Measurements from ENCODE around the gene GRB2. TPM values are rescaled to one million over a fixed set of nuclear protein-coding genes. Genes with fewer than 3 reads are reported as not detected.

Gene GRB2
- polyA plus RNA-seq, 3 donors = 164 to 338 (median 262) TPM

GRCh38 chr17:75288770-75289114 lies 116.7 kb downstream of the GRB2 start:
- intact Hi-C loops (cut with micrococcal nuclease) = loop anchor here in 1 of 2 donors (2.0 to 5.0 kb wide), 2 partner anchors 104 to 124 kb away; no protein-coding TSS in a partner anchor
- peak overlapping the region; percentile 98 to 100 for H3K27ac ChIP-seq (ENCODE audit: low read depth in 1 of 2, low read length in 2 of 2)
- H4K20me1 ChIP-seq (ENCODE audit: insufficient read depth, low read length) = peaks cover 17% of the 10 kb centered on the region
- peaks cover 38% of the 10 kb centered on the region for H3K4me1 Mint-ChIP-seq
- H3K36me3 Mint-ChIP-seq = peaks cover 12 to 22% of the 10 kb centered on the region in 2 donors
- peak overlapping the region; percentile 87 for H2AFZ ChIP-seq (ENCODE audit: insufficient read depth, low read depth, low read length, poor library complexity, severe bottlenecking)
- H3K4me1 ChIP-seq (ENCODE audit: control insufficient read depth in 1 of 2, insufficient read depth in 2 of 2, low read length in 2 of 2) = peaks cover 39 to 42% of the 10 kb centered on the region in 2 donors
- H3K4me3 ChIP-seq (replicated peaks in 1 of 3; ENCODE audit: low read depth in 2 of 3, low read length in 3 of 3) = peak overlapping the region; percentile 52 to 96 (median 92)
- peak overlapping the region; percentile 97 for H3K9ac ChIP-seq (ENCODE audit: insufficient read depth, low read length, poor library complexity, severe bottlenecking)
- peak overlapping the region; percentile 100 for H3K27ac Mint-ChIP-seq
- H3K27me3 ChIP-seq (ENCODE audit: control insufficient read depth in 2 of 2, insufficient read depth in 2 of 2, low read length in 2 of 2) = no peaks in the 10 kb centered on the region
- peaks cover 61% of the 10 kb centered on the region for H3K79me2 ChIP-seq (ENCODE audit: insufficient read depth, low read length)
- H3K9me3 Mint-ChIP-seq = no peaks in the 10 kb centered on the region
- 0% methylated on average over 13 of the region's 14 CpGs for WGBS (ENCODE audit: insufficient coverage)
- no peaks in the 10 kb centered on the region for H3K27me3 Mint-ChIP-seq (ENCODE audit: low read depth in 3 of 3)
- peak overlapping the region; percentile 100 for H3K4me2 ChIP-seq (replicated peaks; ENCODE audit: extremely low read depth, low read length, poor library complexity, severe bottlenecking)
- H3K4me3 Mint-ChIP-seq = peak overlapping the region; percentile 91 to 96
- H3K9me3 ChIP-seq (replicated peaks in 1 of 2; ENCODE audit: control insufficient read depth in 1 of 2, insufficient read depth in 1 of 2, low read length in 2 of 2) = no peaks in the 10 kb centered on the region
- TF ChIP-seq, protein P1, sequence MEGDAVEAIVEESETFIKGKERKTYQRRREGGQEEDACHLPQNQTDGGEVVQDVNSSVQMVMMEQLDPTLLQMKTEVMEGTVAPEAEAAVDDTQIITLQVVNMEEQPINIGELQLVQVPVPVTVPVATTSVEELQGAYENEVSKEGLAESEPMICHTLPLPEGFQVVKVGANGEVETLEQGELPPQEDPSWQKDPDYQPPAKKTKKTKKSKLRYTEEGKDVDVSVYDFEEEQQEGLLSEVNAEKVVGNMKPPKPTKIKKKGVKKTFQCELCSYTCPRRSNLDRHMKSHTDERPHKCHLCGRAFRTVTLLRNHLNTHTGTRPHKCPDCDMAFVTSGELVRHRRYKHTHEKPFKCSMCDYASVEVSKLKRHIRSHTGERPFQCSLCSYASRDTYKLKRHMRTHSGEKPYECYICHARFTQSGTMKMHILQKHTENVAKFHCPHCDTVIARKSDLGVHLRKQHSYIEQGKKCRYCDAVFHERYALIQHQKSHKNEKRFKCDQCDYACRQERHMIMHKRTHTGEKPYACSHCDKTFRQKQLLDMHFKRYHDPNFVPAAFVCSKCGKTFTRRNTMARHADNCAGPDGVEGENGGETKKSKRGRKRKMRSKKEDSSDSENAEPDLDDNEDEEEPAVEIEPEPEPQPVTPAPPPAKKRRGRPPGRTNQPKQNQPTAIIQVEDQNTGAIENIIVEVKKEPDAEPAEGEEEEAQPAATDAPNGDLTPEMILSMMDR (IDR thresholded peaks at IDR 0.05) = no peak
- DNase-seq = peak in 2 of 3 donors; percentile 46 to 48
- peaks cover 18 to 28% of the 10 kb centered on the region in 2 donors for H3K36me3 ChIP-seq (replicated peaks in 1 of 2; ENCODE audit: control insufficient read depth in 1 of 2, insufficient read depth in 2 of 2, low read length in 2 of 2)

DNA sequence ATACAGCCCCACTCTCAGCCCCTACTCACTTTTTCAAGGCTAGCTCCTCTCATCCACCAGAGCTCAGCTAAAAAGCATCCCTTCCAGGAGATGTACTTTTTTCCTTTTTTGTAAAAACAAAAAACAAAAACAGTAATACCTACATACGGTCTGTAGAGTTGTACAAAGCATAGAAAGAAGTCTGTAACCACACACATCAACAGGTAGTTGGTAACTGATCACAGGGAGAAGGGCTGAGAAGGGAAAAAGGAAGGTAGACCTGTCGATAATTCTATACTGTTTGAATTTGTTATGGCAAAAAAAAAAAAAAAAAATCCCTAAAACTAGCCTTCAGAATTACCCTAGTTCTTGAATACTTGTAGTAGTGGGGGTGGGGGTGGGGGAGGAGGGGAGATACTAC lies 117.1 kb downstream of the GRB2 start:
- DNase-seq = no peak
- peak overlapping the region; percentile 97 for H3K9ac ChIP-seq (ENCODE audit: insufficient read depth, low read length, poor library complexity, severe bottlenecking)
- intact Hi-C loops (cut with micrococcal nuclease) = loop anchor here in 1 of 2 donors (2.0 to 5.0 kb wide), 2 partner anchors 104 to 124 kb away; no protein-coding TSS in a partner anchor
- H3K4me3 ChIP-seq (replicated peaks in 1 of 3; ENCODE audit: low read depth in 2 of 3, low read length in 3 of 3) = peak overlapping the region in 1 of 3 experiments; percentile 92
- H3K27me3 ChIP-seq (ENCODE audit: control insufficient read depth in 2 of 2, insufficient read depth in 2 of 2, low read length in 2 of 2) = no peaks in the 10 kb centered on the region
- Mint-ChIP-seq H3K36me3 (peaks cover 16 to 26% of the 10 kb centered on the region in 2 donors), H3K9me3 (no peaks in the 10 kb centered on the region), H3K27ac (peak overlapping the region in 3 of 7 donors; percentile 38 to 100 (median 100)), H3K27me3 (ENCODE audit: low read depth in 3 of 3) (no peaks in the 10 kb centered on the region), H3K4me1 (peaks cover 37% of the 10 kb centered on the region), H3K4me3 (peak overlapping the region; percentile 40 to 91)
- peaks cover 17% of the 10 kb centered on the region for H4K20me1 ChIP-seq (ENCODE audit: insufficient read depth, low read length)
- H2AFZ ChIP-seq (ENCODE audit: insufficient read depth, low read depth, low read length, poor library complexity, severe bottlenecking) = peak overlapping the region; percentile 87
- peaks cover 63% of the 10 kb centered on the region for H3K79me2 ChIP-seq (ENCODE audit: insufficient read depth, low read length)
- H3K9me3 ChIP-seq (replicated peaks in 1 of 2; ENCODE audit: control insufficient read depth in 1 of 2, insufficient read depth in 1 of 2, low read length in 2 of 2) = no peaks in the 10 kb centered on the region
- H3K4me1 ChIP-seq (ENCODE audit: control insufficient read depth in 1 of 2, insufficient read depth in 2 of 2, low read length in 2 of 2) = peaks cover 35 to 38% of the 10 kb centered on the region in 2 donors
- peak overlapping the region in 1 of 2 donors; percentile 100 for H3K27ac ChIP-seq (ENCODE audit: low read depth in 1 of 2, low read length in 2 of 2)
- WGBS (ENCODE audit: insufficient coverage) = no CpG with 5 or more reads among the region's 2 CpGs
- peaks cover 20 to 31% of the 10 kb centered on the region in 2 donors for H3K36me3 ChIP-seq (replicated peaks in 1 of 2; ENCODE audit: control insufficient read depth in 1 of 2, insufficient read depth in 2 of 2, low read length in 2 of 2)
- peak overlapping the region; percentile 100 for H3K4me2 ChIP-seq (replicated peaks; ENCODE audit: extremely low read depth, low read length, poor library complexity, severe bottlenecking)
- TF ChIP-seq, protein P1 (IDR thresholded peaks at IDR 0.05) = no peak
